Activated CD4-positive, alpha-beta T cell treated with anti-CD3 and anti-CD28 coated beads for 36 hours (primary cell): ENCODE results near the gene ASTE1. TPM values are rescaled to one million over a fixed set of nuclear protein-coding genes. Genes with fewer than 3 reads are reported as not detected.
"Not testable (repeated sequence)": the region's sequence is repeated elsewhere in the genome, so short reads cannot be mapped to it uniquely, and the experiment has no call there.

Experiments
- ATAC-seq: fragments of 200-7000 bp; cut with Tn5 transposase; one replicate; pipeline ENCODE4 v1.10.0; 2021; ENCODE audit warnings: mild to moderate bottlenecking, moderate library complexity
- CTCF ChIA-PET: fragments of 350-600 bp; sonication (Branson Sonifier 250); formaldehyde crosslinking; loops from one replicate; lab custom pipeline; 2021; ENCODE audit warnings: antibody characterized with exemption; lab: Charles Lee
- POLR2A ChIA-PET: fragments of 350-600 bp; sonication (Branson Sonifier 250); formaldehyde crosslinking; loops from one replicate; lab custom pipeline; 2021; ENCODE audit warnings: antibody characterized with exemption, inconsistent platforms; lab: Charles Lee
- DNase-seq: peaks from one replicate; pipeline ENCODE4 v3.0.0-alpha.2; 2020
- H3K27ac Mint-ChIP-seq: one replicate; pipeline ENCODE4 v1.8.0; 2021; ENCODE audit warnings: mixed read lengths
- H3K27me3 Mint-ChIP-seq: one replicate; pipeline ENCODE4 v1.8.0; 2021; ENCODE audit warnings: mixed read lengths
- H3K36me3 Mint-ChIP-seq: one replicate; pipeline ENCODE4 v1.8.0; 2021; ENCODE audit warnings: low read depth, mixed read lengths
- H3K4me1 Mint-ChIP-seq: one replicate; pipeline ENCODE4 v1.8.0; 2021; ENCODE audit warnings: mixed read lengths
- H3K4me3 Mint-ChIP-seq: one replicate; pipeline ENCODE4 v1.8.0; 2021; ENCODE audit warnings: mild to moderate bottlenecking, moderate library complexity, mixed read lengths
- H3K9me3 Mint-ChIP-seq: one replicate; pipeline ENCODE4 v1.8.0; 2021; ENCODE audit warnings: low read depth, mixed read lengths
- intact Hi-C, 2 experiments: fragments of 100-400 bp; cut with DNase I in 1 of 2; cut with micrococcal nuclease in 1 of 2; formaldehyde crosslinking; loops; one replicate each; pipeline versions ENCODE4 v1.14.2 to v1.15.1; 2022 to 2024; cut with DNase I, micrococcal nuclease
- total RNA-seq, 2 experiments: library from RNA; stranded (reverse); gene quantifications; one replicate each; pipeline ENCODE4 v1.2.3, GENCODE V29; 2021

The ASTE1 gene
- total RNA-seq, 2 experiments from 2014 or later = 8.2 to 9.1 TPM

GRCh38 chr3:130976706-130977105, 49.9 kb downstream of the ASTE1 start:
- no peak for ATAC-seq

GRCh38 chr3:130975251-130975650, 51.4 kb downstream of the ASTE1 start:
- Mint-ChIP-seq H3K9me3 (no peaks in the 10 kb centered on the region), H3K4me3 (no peak overlapping the region), H3K4me1 (peaks cover 9% of the 10 kb centered on the region), H3K27ac (no peak overlapping the region), H3K27me3 (no peaks in the 10 kb centered on the region), H3K36me3 (peaks cover 42% of the 10 kb centered on the region)
- ATAC-seq (no peak), DNase-seq (no peak)
- ChIA-PET CTCF (interaction anchor here (0.5 to 0.7 kb wide), 3 partner anchors 10 to 336 kb away, joined by 3 read pairs; no protein-coding TSS in a partner anchor), POLR2A (no interaction called here)
- intact Hi-C loops = no loop called here

More at GRCh38 chr3:130976706-130977105, 49.9 kb downstream of the ASTE1 start:
- no peaks in the 10 kb centered on the region for H3K4me1 Mint-ChIP-seq
- no peak overlapping the region for H3K27ac Mint-ChIP-seq
- peaks cover 30% of the 10 kb centered on the region for H3K36me3 Mint-ChIP-seq
- ChIA-PET CTCF (no interaction called here), POLR2A (no interaction called here)
- no peak for DNase-seq
- intact Hi-C loops = no loop called here
- no peaks in the 10 kb centered on the region for H3K27me3 Mint-ChIP-seq
- no peaks in the 10 kb centered on the region for H3K9me3 Mint-ChIP-seq
- no peak overlapping the region for H3K4me3 Mint-ChIP-seq

- CTCF ChIA-PET = interaction anchor here (0.6 to 1.2 kb wide), 2 partner anchors 18 to 187 kb away, joined by 3 to 4 read pairs; no protein-coding TSS in a partner anchor
- no peak for DNase-seq
- H3K4me3 Mint-ChIP-seq = no peak overlapping the region
- peaks cover 49% of the 10 kb centered on the region for H3K36me3 Mint-ChIP-seq
- no peak for ATAC-seq
- no peak overlapping the region for H3K27ac Mint-ChIP-seq
- POLR2A ChIA-PET = no interaction called here
- H3K4me1 Mint-ChIP-seq = peaks cover 9% of the 10 kb centered on the region
- no peaks in the 10 kb centered on the region for H3K9me3 Mint-ChIP-seq
- no peaks in the 10 kb centered on the region for H3K27me3 Mint-ChIP-seq
- intact Hi-C loops = no loop called here
These were observed 52.4 kb downstream of the ASTE1 start for GRCh38 chr3:130974201-130974600.

GRCh38 chr3:130973406-130973805, 53.2 kb downstream of the ASTE1 start:
- H3K27ac Mint-ChIP-seq = no peak overlapping the region

GRCh38 chr3:130972592-130972991, 54.0 kb downstream of the ASTE1 start:
- intact Hi-C loops, ATAC-seq, H3K4me1 Mint-ChIP-seq, H3K4me3 Mint-ChIP-seq, POLR2A ChIA-PET, CTCF ChIA-PET, H3K9me3 Mint-ChIP-seq, H3K27me3 Mint-ChIP-seq, H3K27ac Mint-ChIP-seq, DNase-seq: not testable (repeated sequence)
- H3K36me3 Mint-ChIP-seq = peaks cover 58% of the 10 kb centered on the region

More at GRCh38 chr3:130973406-130973805, 53.2 kb downstream of the ASTE1 start:
- CTCF ChIA-PET = interaction anchor here (1.2 kb wide), 1 partner anchor 186 kb away, joined by 4 read pairs; no protein-coding TSS in a partner anchor
- intact Hi-C loops = no loop called here
- H3K27me3 Mint-ChIP-seq = no peaks in the 10 kb centered on the region
- POLR2A ChIA-PET = no interaction called here
- H3K4me3 Mint-ChIP-seq = no peak overlapping the region
- peaks cover 52% of the 10 kb centered on the region for H3K36me3 Mint-ChIP-seq
- H3K9me3 Mint-ChIP-seq = no peaks in the 10 kb centered on the region
- DNase-seq = no peak
- H3K4me1 Mint-ChIP-seq = peaks cover 9% of the 10 kb centered on the region
- no peak for ATAC-seq

- Mint-ChIP-seq H3K27ac (no peak overlapping the region), H3K36me3 (peaks cover 62% of the 10 kb centered on the region), H3K9me3 (no peaks in the 10 kb centered on the region), H3K4me3 (no peak overlapping the region), H3K4me1 (peaks cover 9% of the 10 kb centered on the region), H3K27me3 (no peaks in the 10 kb centered on the region)
- ATAC-seq (peak; percentile 70), DNase-seq (no peak)
- intact Hi-C loops = no loop called here
- ChIA-PET POLR2A (no interaction called here), CTCF (no interaction called here)
These were observed 55.4 kb downstream of the ASTE1 start for GRCh38 chr3:130971208-130971607.

GRCh38 chr3:130969621-130970020, 57.0 kb downstream of the ASTE1 start:
- Mint-ChIP-seq H3K4me3 (no peak overlapping the region), H3K27me3 (no peaks in the 10 kb centered on the region), H3K27ac (no peak overlapping the region), H3K9me3 (no peaks in the 10 kb centered on the region), H3K4me1 (peaks cover 9% of the 10 kb centered on the region), H3K36me3 (peaks cover 69% of the 10 kb centered on the region)
- DNase-seq (no peak), ATAC-seq (no peak)
- ChIA-PET CTCF (no interaction called here), POLR2A (no interaction called here)
- intact Hi-C loops = no loop called here

GRCh38 chr3:130968221-130968620, 58.4 kb downstream of the ASTE1 start:
- POLR2A ChIA-PET = no interaction called here
- peaks cover 68% of the 10 kb centered on the region for H3K36me3 Mint-ChIP-seq
- peaks cover 9% of the 10 kb centered on the region for H3K4me1 Mint-ChIP-seq
- intact Hi-C loops = no loop called here
- ATAC-seq (no peak), DNase-seq (no peak)
- H3K9me3 Mint-ChIP-seq = no peaks in the 10 kb centered on the region
- CTCF ChIA-PET = interaction anchor here (0.7 kb wide), 1 partner anchor 19 kb away, joined by 3 read pairs; no protein-coding TSS in a partner anchor
- no peaks in the 10 kb centered on the region for H3K27me3 Mint-ChIP-seq
- no peak overlapping the region for H3K27ac Mint-ChIP-seq
- H3K4me3 Mint-ChIP-seq = no peak overlapping the region

- peaks cover 70% of the 10 kb centered on the region for H3K36me3 Mint-ChIP-seq
These were observed 59.3 kb downstream of the ASTE1 start for GRCh38 chr3:130967281-130967680.

GRCh38 chr3:130963878-130964277, 62.7 kb downstream of the ASTE1 start:
- POLR2A ChIA-PET = no interaction called here
- Mint-ChIP-seq H3K27ac (no peak overlapping the region), H3K36me3 (peaks cover 62% of the 10 kb centered on the region), H3K9me3 (no peaks in the 10 kb centered on the region), H3K4me3 (no peak overlapping the region), H3K4me1 (no peaks in the 10 kb centered on the region), H3K27me3 (no peaks in the 10 kb centered on the region)
- ATAC-seq (no peak), DNase-seq (no peak)
- CTCF ChIA-PET = interaction anchor here (1.1 kb wide), 1 partner anchor 1572 kb away, joined by 3 read pairs; no protein-coding TSS in a partner anchor
- intact Hi-C loops = no loop called here

More at GRCh38 chr3:130967281-130967680, 59.3 kb downstream of the ASTE1 start:
- H3K9me3 Mint-ChIP-seq = no peaks in the 10 kb centered on the region
- no peak overlapping the region for H3K4me3 Mint-ChIP-seq
- H3K4me1 Mint-ChIP-seq = peaks cover 9% of the 10 kb centered on the region
- intact Hi-C loops = no loop called here
- H3K27me3 Mint-ChIP-seq = no peaks in the 10 kb centered on the region
- H3K27ac Mint-ChIP-seq = no peak overlapping the region
- ATAC-seq (no peak), DNase-seq (no peak)
- ChIA-PET POLR2A (no interaction called here), CTCF (no interaction called here)
